ENCODE measurements around the gene FLRT3.

The FLRT3 gene

DNA sequence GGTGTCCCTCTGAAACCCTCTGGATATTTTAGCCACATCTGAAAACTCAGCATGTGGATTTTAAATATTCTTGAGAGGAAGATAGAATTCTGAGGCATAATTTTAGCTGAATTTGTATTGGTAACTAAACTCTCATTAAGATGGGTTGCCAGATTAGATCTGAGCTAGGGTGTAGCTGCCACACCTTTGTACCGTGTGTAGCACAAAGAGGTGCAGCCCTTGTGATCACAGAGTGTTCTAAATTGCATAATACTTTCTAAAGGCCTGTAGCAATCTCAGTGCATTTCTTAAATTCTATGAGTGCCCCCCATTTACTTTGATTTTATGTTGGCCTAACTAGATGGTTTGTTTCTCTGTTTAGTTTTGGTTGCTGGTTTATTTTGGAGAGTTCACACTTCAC is 53.0 kb downstream of the FLRT3 start:
- TF ChIP-seq, protein P1, sequence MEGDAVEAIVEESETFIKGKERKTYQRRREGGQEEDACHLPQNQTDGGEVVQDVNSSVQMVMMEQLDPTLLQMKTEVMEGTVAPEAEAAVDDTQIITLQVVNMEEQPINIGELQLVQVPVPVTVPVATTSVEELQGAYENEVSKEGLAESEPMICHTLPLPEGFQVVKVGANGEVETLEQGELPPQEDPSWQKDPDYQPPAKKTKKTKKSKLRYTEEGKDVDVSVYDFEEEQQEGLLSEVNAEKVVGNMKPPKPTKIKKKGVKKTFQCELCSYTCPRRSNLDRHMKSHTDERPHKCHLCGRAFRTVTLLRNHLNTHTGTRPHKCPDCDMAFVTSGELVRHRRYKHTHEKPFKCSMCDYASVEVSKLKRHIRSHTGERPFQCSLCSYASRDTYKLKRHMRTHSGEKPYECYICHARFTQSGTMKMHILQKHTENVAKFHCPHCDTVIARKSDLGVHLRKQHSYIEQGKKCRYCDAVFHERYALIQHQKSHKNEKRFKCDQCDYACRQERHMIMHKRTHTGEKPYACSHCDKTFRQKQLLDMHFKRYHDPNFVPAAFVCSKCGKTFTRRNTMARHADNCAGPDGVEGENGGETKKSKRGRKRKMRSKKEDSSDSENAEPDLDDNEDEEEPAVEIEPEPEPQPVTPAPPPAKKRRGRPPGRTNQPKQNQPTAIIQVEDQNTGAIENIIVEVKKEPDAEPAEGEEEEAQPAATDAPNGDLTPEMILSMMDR (IDR thresholded peaks at IDR 0.05) = no peak
- no peak for TF ChIP-seq ZFX (IDR thresholded peaks at IDR 0.05; ENCODE audit: borderline replicate concordance)
- no peak overlapping the region for H3K27ac ChIP-seq

DNA sequence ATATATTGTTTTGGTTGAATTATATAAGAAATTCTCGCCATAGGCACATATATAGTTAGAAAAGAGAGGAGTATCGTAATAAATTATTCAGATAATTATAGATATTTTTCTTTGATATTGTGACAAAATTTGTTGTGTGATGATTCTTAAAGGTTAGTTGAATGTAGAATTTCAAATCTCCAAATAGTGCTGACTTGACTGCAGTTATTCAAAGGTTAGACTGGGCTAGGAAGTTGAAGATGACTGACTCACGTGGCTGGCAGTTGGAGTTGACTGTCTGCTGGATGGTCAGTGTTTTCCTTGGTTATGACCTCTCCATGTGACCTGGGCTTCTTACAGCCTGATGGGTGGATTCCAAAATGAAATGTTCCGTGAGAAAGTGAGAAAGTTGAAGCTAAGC is 55.3 kb downstream of the FLRT3 start:
- TF ChIP-seq ZFX (IDR thresholded peaks at IDR 0.05; ENCODE audit: borderline replicate concordance) = no peak
- TF ChIP-seq, protein P1 (IDR thresholded peaks at IDR 0.05) = no peak
- H3K27ac ChIP-seq = no peak overlapping the region

Measured in 22Rv1 (cell line).